HG03139 (cell line): ENCODE measurements around the gene MYO1B.

Experiments
- ATAC-seq: cut with Tn5 transposase; IDR thresholded peaks from one replicate; pipeline ENCODE4 v1.9.1; 2021; ENCODE audit not compliant: unreplicated experiment

Gene MYO1B

GRCh38 chr2:191355170-191355758, 110.1 kb downstream of the MYO1B start:
- ATAC-seq = no peak

- no peak for ATAC-seq
Measured at GRCh38 chr2:191357678-191358077, 112.5 kb downstream of the MYO1B start.

GRCh38 chr2:191358325-191359025, 113.3 kb downstream of the MYO1B start:
- no peak for ATAC-seq

GRCh38 chr2:191359133-191359532, 113.9 kb downstream of the MYO1B start:
- no peak for ATAC-seq

GRCh38 chr2:191360918-191361317, 115.7 kb downstream of the MYO1B start:
- ATAC-seq = no peak

- no peak for ATAC-seq
Measured at GRCh38 chr2:191362841-191363240, 117.6 kb downstream of the MYO1B start.

GRCh38 chr2:191363267-191363666, 118.1 kb downstream of the MYO1B start:
- no peak for ATAC-seq

GRCh38 chr2:191365089-191365488, 119.9 kb downstream of the MYO1B start:
- ATAC-seq = no peak

- no peak for ATAC-seq
Measured at GRCh38 chr2:191366199-191366598, 121.0 kb downstream of the MYO1B start.

- ATAC-seq = no peak
Measured at GRCh38 chr2:191369034-191369433, 123.8 kb downstream of the MYO1B start.

- no peak for ATAC-seq
Measured at GRCh38 chr2:191374366-191374765, 129.2 kb downstream of the MYO1B start.

- no peak for ATAC-seq
Measured at GRCh38 chr2:191374939-191375338, 129.7 kb downstream of the MYO1B start.

GRCh38 chr2:191376981-191377629, 131.9 kb downstream of the MYO1B start:
- ATAC-seq = no peak

- no peak for ATAC-seq
Measured at GRCh38 chr2:191379375-191379774, 134.2 kb downstream of the MYO1B start.

GRCh38 chr2:191382801-191383200, 137.6 kb downstream of the MYO1B start:
- no peak for ATAC-seq

- no peak for ATAC-seq
Measured at GRCh38 chr2:191383486-191383885, 138.3 kb downstream of the MYO1B start.

GRCh38 chr2:191384829-191385228, 139.6 kb downstream of the MYO1B start:
- ATAC-seq = no peak

GRCh38 chr2:191385416-191386160, 140.4 kb downstream of the MYO1B start:
- no peak for ATAC-seq

GRCh38 chr2:191386938-191387536, 141.8 kb downstream of the MYO1B start:
- no peak for ATAC-seq

GRCh38 chr2:191389288-191389687, 144.1 kb downstream of the MYO1B start:
- ATAC-seq = no peak

- ATAC-seq = no peak
Measured at GRCh38 chr2:191391171-191391570, 146.0 kb downstream of the MYO1B start.
